ENCODE measurements around the gene ADARB1. TPM values are rescaled to one million over a fixed set of nuclear protein-coding genes. Genes with fewer than 3 reads are reported as not detected.

ADARB1 gene
- total and polyA plus RNA-seq, 9 of the 15 experiments (the other 6 are each of a cell fraction or from before 2014, with no cell fraction given) = 6.7 to 16.0 (median 8.3) TPM

DNA sequence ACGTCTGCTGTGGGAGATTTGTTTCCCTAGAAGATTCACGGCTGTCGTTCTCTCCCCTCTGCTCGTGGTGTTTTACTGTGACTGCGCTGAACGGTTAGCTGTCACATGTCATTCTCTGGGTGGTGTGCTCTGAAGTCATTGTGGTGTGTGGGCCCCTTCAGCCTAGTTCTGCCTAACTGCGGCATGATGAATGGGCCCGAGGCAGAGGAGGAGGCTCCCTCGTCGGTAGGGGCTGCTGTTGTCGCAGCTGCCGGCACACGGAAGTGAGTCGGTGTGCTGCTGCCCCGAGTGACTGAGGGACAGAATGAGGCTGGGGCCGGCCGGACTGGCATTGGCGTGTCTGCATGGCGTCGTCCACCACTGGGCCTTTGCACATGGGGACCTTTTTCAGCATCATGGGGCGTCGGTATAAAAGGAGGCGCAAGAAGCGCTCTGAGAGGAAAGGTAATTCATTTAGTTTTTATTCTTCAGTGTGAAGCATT, 77.9 kb downstream of the ADARB1 start (continued):
- TF ChIP-seq, protein P1, sequence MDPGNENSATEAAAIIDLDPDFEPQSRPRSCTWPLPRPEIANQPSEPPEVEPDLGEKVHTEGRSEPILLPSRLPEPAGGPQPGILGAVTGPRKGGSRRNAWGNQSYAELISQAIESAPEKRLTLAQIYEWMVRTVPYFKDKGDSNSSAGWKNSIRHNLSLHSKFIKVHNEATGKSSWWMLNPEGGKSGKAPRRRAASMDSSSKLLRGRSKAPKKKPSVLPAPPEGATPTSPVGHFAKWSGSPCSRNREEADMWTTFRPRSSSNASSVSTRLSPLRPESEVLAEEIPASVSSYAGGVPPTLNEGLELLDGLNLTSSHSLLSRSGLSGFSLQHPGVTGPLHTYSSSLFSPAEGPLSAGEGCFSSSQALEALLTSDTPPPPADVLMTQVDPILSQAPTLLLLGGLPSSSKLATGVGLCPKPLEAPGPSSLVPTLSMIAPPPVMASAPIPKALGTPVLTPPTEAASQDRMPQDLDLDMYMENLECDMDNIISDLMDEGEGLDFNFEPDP (CRISPR knock-in tag; IDR thresholded peaks at IDR 0.05) = no peak
- TF ChIP-seq CBX1 (IDR thresholded peaks at IDR 0.05; ENCODE audit: low read depth) (peak; percentile 66; the same call in 1 of the 2 replicates), POLR2H (tag; IDR thresholded peaks at IDR 0.05; ENCODE audit: low read depth) (no peak), ZNF778 (CRISPR knock-in tag; IDR thresholded peaks at IDR 0.05) (no peak), ZNF444 (CRISPR knock-in tag; IDR thresholded peaks at IDR 0.05) (no peak), ZNF79 (CRISPR knock-in tag; IDR thresholded peaks at IDR 0.05; ENCODE audit: low read depth) (no peak), MTA1 (IDR thresholded peaks at IDR 0.05; ENCODE audit: borderline replicate concordance) (no peak; the same call in 1 of the 2 replicates), TBP (optimal IDR thresholded peaks at IDR 0.05; ENCODE audit: low read depth, low read length) (peak; percentile 16), KAT8 (IDR thresholded peaks at IDR 0.05; ENCODE audit: low read depth) (no peak), HDAC6 (IDR thresholded peaks at IDR 0.05; ENCODE audit: low read depth, low read length) (no peak), BRD9 (IDR thresholded peaks at IDR 0.05; ENCODE audit: low read depth, partially characterized antibody) (no peak), ILK (tag; IDR thresholded peaks at IDR 0.05; ENCODE audit: borderline replicate concordance, low read depth) (no peak)
- TF ChIP-seq, protein P2, sequence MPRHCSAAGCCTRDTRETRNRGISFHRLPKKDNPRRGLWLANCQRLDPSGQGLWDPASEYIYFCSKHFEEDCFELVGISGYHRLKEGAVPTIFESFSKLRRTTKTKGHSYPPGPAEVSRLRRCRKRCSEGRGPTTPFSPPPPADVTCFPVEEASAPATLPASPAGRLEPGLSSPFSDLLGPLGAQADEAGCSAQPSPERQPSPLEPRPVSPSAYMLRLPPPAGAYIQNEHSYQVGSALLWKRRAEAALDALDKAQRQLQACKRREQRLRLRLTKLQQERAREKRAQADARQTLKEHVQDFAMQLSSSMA (CRISPR knock-in tag; IDR thresholded peaks at IDR 0.05) = no peak; the same call in 1 of the 2 replicates
- TF ChIP-seq, protein P3, sequence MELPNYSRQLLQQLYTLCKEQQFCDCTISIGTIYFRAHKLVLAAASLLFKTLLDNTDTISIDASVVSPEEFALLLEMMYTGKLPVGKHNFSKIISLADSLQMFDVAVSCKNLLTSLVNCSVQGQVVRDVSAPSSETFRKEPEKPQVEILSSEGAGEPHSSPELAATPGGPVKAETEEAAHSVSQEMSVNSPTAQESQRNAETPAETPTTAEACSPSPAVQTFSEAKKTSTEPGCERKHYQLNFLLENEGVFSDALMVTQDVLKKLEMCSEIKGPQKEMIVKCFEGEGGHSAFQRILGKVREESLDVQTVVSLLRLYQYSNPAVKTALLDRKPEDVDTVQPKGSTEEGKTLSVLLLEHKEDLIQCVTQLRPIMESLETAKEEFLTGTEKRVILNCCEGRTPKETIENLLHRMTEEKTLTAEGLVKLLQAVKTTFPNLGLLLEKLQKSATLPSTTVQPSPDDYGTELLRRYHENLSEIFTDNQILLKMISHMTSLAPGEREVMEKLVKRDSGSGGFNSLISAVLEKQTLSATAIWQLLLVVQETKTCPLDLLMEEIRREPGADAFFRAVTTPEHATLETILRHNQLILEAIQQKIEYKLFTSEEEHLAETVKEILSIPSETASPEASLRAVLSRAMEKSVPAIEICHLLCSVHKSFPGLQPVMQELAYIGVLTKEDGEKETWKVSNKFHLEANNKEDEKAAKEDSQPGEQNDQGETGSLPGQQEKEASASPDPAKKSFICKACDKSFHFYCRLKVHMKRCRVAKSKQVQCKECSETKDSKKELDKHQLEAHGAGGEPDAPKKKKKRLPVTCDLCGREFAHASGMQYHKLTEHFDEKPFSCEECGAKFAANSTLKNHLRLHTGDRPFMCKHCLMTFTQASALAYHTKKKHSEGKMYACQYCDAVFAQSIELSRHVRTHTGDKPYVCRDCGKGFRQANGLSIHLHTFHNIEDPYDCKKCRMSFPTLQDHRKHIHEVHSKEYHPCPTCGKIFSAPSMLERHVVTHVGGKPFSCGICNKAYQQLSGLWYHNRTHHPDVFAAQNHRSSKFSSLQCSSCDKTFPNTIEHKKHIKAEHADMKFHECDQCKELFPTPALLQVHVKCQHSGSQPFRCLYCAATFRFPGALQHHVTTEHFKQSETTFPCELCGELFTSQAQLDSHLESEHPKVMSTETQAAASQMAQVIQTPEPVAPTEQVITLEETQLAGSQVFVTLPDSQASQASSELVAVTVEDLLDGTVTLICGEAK (IDR thresholded peaks at IDR 0.05) = no peak
- TF ChIP-seq, protein P3 (CRISPR knock-in tag; IDR thresholded peaks at IDR 0.05) = no peak

All from K562 (cell line).